SK-N-SH treated with all-trans-retinoic acid at 6 μM for 48 hours (cell line): Measurements from ENCODE around the gene TMEM151B.

Experiments used
- CSDC2 ChIP-seq: fragments of 250-450 bp; sonication (Bioruptor Pico); IDR thresholded peaks from 2 replicates; pipeline ENCODE4 v1.5.0; 2020; ENCODE audit warnings: mild to moderate bottlenecking, moderate library complexity
- ESRRG ChIP-seq: fragments of 250-450 bp; sonication (Bioruptor Pico); IDR thresholded peaks from 2 replicates; pipeline ENCODE4 v1.6.1; 2021; ENCODE audit warnings: mild to moderate bottlenecking
- GLIS3 ChIP-seq: fragments of 250-450 bp; sonication (Bioruptor Pico); IDR thresholded peaks from 2 replicates; pipeline ENCODE4 v1.5.0; 2020; ENCODE audit warnings: mild to moderate bottlenecking, moderate library complexity
- RARB ChIP-seq: fragments of 250-450 bp; sonication (Bioruptor Pico); IDR thresholded peaks from 2 replicates; pipeline ENCODE4 v1.8.0; 2021; ENCODE audit warnings: mild to moderate bottlenecking, moderate library complexity
- ZFP30 ChIP-seq: fragments of 450-650 bp; formaldehyde crosslinking; IDR thresholded peaks from 2 replicates; pipeline ENCODE4 v1.5.0; 2022; ENCODE audit warnings: mild to moderate bottlenecking, moderate library complexity
- ZNF70 ChIP-seq: fragments of 450-650 bp; formaldehyde crosslinking; IDR thresholded peaks from 2 replicates; pipeline ENCODE4 v1.5.0; 2020; ENCODE audit warnings: mild to moderate bottlenecking, moderate library complexity
- ZNF8 ChIP-seq: fragments of 450-650 bp; formaldehyde crosslinking; IDR thresholded peaks from 2 replicates; pipeline ENCODE4 v1.5.0; 2020; ENCODE audit warnings: mild to moderate bottlenecking, moderate library complexity
- TF ChIP-seq, protein P1 (sequence below): fragments of 250-450 bp; sonication (Bioruptor Pico); IDR thresholded peaks from 2 replicates; pipeline ENCODE4 v1.5.1; 2021; ENCODE audit warnings: mild to moderate bottlenecking, moderate library complexity
- TF ChIP-seq, protein P2 (sequence below): fragments of 250-450 bp; sonication (Bioruptor Pico); IDR thresholded peaks from 2 replicates; pipeline ENCODE4 v1.8.0; 2020; ENCODE audit warnings: mild to moderate bottlenecking, moderate library complexity, borderline replicate concordance
- TF ChIP-seq, protein P3 (sequence below): fragments of 250-450 bp; sonication (Bioruptor Pico); IDR thresholded peaks from 2 replicates; pipeline ENCODE4 v1.5.0; 2020; ENCODE audit warnings: mild to moderate bottlenecking, moderate library complexity

DNA sequence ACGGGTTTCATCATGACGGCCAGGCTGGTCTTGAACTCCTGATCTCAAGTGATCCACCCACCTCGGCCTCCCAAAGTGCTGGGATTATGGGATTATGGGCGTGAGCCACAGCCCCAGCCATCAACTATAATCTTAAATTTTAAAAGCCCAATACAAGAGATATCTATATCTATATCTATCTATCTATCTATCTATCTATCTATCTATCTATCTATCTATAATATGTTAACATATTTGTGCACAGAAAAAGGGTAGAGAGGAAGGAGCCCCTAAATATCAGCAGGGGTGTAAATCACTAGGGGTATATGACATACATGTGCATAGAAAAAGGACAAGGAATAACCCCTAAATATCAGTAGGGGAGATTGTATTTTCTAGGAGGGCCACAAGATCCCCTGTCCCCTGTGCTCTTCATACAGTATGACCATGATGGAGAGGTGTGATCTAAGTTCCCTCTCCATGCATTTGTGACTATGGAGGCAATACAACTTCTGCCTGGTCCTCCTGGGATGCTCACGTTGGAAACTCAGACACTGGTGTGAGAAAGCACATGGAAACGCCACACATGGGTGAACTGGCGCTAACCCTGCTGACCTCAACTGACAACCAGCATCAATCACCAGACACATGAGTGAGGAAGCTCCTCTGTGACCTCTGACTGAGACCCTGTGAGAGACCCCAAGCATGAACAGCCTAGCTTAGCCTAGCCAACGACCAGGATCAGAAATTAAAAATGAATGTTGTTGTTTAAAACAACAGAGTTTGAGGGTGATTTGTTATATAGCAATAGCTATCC, 71.0 kb downstream of the TMEM151B start:
- TF ChIP-seq, protein P1, sequence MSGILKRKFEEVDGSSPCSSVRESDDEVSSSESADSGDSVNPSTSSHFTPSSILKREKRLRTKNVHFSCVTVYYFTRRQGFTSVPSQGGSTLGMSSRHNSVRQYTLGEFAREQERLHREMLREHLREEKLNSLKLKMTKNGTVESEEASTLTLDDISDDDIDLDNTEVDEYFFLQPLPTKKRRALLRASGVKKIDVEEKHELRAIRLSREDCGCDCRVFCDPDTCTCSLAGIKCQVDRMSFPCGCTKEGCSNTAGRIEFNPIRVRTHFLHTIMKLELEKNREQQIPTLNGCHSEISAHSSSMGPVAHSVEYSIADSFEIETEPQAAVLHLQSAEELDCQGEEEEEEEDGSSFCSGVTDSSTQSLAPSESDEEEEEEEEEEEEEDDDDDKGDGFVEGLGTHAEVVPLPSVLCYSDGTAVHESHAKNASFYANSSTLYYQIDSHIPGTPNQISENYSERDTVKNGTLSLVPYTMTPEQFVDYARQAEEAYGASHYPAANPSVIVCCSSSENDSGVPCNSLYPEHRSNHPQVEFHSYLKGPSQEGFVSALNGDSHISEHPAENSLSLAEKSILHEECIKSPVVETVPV (CRISPR knock-in tag) = no peak
- TF ChIP-seq, protein P2, sequence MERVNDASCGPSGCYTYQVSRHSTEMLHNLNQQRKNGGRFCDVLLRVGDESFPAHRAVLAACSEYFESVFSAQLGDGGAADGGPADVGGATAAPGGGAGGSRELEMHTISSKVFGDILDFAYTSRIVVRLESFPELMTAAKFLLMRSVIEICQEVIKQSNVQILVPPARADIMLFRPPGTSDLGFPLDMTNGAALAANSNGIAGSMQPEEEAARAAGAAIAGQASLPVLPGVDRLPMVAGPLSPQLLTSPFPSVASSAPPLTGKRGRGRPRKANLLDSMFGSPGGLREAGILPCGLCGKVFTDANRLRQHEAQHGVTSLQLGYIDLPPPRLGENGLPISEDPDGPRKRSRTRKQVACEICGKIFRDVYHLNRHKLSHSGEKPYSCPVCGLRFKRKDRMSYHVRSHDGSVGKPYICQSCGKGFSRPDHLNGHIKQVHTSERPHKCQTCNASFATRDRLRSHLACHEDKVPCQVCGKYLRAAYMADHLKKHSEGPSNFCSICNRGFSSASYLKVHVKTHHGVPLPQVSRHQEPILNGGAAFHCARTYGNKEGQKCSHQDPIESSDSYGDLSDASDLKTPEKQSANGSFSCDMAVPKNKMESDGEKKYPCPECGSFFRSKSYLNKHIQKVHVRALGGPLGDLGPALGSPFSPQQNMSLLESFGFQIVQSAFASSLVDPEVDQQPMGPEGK (CRISPR knock-in tag) = no peak
- TF ChIP-seq GLIS3 (CRISPR knock-in tag) (no peak), CSDC2 (CRISPR knock-in tag) (no peak), ESRRG (no peak), ZNF70 (CRISPR knock-in tag) (no peak), RARB (no peak), ZFP30 (CRISPR knock-in tag) (no peak), ZNF8 (CRISPR knock-in tag) (no peak)
- TF ChIP-seq, protein P3, sequence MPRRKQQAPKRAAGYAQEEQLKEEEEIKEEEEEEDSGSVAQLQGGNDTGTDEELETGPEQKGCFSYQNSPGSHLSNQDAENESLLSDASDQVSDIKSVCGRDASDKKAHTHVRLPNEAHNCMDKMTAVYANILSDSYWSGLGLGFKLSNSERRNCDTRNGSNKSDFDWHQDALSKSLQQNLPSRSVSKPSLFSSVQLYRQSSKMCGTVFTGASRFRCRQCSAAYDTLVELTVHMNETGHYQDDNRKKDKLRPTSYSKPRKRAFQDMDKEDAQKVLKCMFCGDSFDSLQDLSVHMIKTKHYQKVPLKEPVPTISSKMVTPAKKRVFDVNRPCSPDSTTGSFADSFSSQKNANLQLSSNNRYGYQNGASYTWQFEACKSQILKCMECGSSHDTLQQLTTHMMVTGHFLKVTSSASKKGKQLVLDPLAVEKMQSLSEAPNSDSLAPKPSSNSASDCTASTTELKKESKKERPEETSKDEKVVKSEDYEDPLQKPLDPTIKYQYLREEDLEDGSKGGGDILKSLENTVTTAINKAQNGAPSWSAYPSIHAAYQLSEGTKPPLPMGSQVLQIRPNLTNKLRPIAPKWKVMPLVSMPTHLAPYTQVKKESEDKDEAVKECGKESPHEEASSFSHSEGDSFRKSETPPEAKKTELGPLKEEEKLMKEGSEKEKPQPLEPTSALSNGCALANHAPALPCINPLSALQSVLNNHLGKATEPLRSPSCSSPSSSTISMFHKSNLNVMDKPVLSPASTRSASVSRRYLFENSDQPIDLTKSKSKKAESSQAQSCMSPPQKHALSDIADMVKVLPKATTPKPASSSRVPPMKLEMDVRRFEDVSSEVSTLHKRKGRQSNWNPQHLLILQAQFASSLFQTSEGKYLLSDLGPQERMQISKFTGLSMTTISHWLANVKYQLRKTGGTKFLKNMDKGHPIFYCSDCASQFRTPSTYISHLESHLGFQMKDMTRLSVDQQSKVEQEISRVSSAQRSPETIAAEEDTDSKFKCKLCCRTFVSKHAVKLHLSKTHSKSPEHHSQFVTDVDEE = no peak
